Activated naive CD4-positive, alpha-beta T cell treated with anti-CD3 and anti-CD28 coated beads, Interleukin-2, amount 50 U/mL, for 24 hours (primary cell): ENCODE results near the gene GAGE12C.
"Not testable (repeated sequence)": the region's sequence is repeated elsewhere in the genome, so short reads cannot be mapped to it uniquely, and the experiment has no call there.

Experiments
- H3K27ac Mint-ChIP-seq: one replicate; pipeline ENCODE4 v1.8.0; 2021; ENCODE audit warnings: mild to moderate bottlenecking, mixed read lengths
- H3K27me3 Mint-ChIP-seq: one replicate; pipeline ENCODE4 v1.8.0; 2021; ENCODE audit warnings: mixed read lengths
- H3K36me3 Mint-ChIP-seq: one replicate; pipeline ENCODE4 v1.8.0; 2021; ENCODE audit warnings: mixed read lengths
- H3K4me1 Mint-ChIP-seq: one replicate; pipeline ENCODE4 v1.8.0; 2021; ENCODE audit warnings: mixed read lengths
- H3K4me3 Mint-ChIP-seq: one replicate; pipeline ENCODE4 v1.8.0; 2021; ENCODE audit warnings: mild to moderate bottlenecking, mixed read lengths
- H3K9me3 Mint-ChIP-seq: one replicate; pipeline ENCODE4 v1.8.0; 2021; ENCODE audit warnings: mixed read lengths

The GAGE12C gene, protein sequence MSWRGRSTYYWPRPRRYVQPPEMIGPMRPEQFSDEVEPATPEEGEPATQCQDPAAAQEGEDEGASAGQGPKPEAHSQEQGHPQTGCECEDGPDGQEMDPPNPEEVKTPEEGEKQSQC

DNA sequence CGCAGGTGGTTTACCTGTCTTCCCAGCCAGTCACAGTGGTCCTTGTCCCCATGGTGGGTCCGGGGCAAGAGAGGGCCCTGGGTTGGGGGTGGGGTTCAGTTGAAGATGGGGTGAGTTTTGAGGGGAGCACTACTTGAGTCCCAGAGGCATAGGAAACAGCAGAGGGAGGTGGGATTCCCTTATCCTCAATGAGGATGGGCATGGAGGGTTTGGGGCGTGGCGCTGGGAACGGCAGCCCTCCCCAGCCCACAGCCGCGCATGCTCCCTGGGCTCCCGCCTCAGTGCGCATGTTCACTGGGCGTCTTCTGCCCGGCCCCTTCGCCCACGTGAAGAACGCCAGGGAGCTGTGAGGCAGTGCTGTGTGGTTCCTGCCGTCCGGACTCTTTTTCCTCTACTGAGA lies at the start of gene GAGE12C:
Gene GAGE12C, plus strand, starts transcription at position 301 of the 400 bp plus-strand sequence. CDS start 1,155 bp downstream, outside the sequence.
- not testable (repeated sequence) for H3K36me3 Mint-ChIP-seq, H3K4me3 Mint-ChIP-seq, H3K4me1 Mint-ChIP-seq, H3K27me3 Mint-ChIP-seq, H3K27ac Mint-ChIP-seq, H3K9me3 Mint-ChIP-seq

DNA sequence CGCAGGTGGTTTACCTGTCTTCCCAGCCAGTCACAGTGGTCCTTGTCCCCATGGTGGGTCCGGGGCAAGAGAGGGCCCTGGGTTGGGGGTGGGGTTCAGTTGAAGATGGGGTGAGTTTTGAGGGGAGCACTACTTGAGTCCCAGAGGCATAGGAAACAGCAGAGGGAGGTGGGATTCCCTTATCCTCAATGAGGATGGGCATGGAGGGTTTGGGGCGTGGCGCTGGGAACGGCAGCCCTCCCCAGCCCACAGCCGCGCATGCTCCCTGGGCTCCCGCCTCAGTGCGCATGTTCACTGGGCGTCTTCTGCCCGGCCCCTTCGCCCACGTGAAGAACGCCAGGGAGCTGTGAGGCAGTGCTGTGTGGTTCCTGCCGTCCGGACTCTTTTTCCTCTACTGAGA lies 9.5 kb downstream of the GAGE12C start, which contains the start of gene GAGE12D:
Gene GAGE12D, plus strand, starts transcription at position 301 of the 400 bp plus-strand sequence. CDS start 1,155 bp downstream, outside the sequence.
- not testable (repeated sequence) for H3K4me1 Mint-ChIP-seq, H3K27me3 Mint-ChIP-seq, H3K9me3 Mint-ChIP-seq, H3K4me3 Mint-ChIP-seq, H3K27ac Mint-ChIP-seq, H3K36me3 Mint-ChIP-seq

DNA sequence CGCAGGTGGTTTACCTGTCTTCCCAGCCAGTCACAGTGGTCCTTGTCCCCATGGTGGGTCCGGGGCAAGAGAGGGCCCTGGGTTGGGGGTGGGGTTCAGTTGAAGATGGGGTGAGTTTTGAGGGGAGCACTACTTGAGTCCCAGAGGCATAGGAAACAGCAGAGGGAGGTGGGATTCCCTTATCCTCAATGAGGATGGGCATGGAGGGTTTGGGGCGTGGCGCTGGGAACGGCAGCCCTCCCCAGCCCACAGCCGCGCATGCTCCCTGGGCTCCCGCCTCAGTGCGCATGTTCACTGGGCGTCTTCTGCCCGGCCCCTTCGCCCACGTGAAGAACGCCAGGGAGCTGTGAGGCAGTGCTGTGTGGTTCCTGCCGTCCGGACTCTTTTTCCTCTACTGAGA lies 19.0 kb downstream of the GAGE12C start, which contains the start of gene GAGE12E:
Gene GAGE12E, plus strand, starts transcription at position 301 of the 400 bp plus-strand sequence. CDS start 1,155 bp downstream, outside the sequence.
- H3K9me3 Mint-ChIP-seq, H3K4me1 Mint-ChIP-seq, H3K27me3 Mint-ChIP-seq, H3K4me3 Mint-ChIP-seq, H3K27ac Mint-ChIP-seq, H3K36me3 Mint-ChIP-seq: not testable (repeated sequence)

DNA sequence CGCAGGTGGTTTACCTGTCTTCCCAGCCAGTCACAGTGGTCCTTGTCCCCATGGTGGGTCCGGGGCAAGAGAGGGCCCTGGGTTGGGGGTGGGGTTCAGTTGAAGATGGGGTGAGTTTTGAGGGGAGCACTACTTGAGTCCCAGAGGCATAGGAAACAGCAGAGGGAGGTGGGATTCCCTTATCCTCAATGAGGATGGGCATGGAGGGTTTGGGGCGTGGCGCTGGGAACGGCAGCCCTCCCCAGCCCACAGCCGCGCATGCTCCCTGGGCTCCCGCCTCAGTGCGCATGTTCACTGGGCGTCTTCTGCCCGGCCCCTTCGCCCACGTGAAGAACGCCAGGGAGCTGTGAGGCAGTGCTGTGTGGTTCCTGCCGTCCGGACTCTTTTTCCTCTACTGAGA lies 28.6 kb downstream of the GAGE12C start, which contains the start of gene GAGE12F:
Gene GAGE12F, plus strand, starts transcription at position 301 of the 400 bp plus-strand sequence. CDS start 1,155 bp downstream, outside the sequence.
- H3K9me3 Mint-ChIP-seq, H3K27me3 Mint-ChIP-seq, H3K36me3 Mint-ChIP-seq, H3K4me3 Mint-ChIP-seq, H3K4me1 Mint-ChIP-seq, H3K27ac Mint-ChIP-seq: not testable (repeated sequence)

DNA sequence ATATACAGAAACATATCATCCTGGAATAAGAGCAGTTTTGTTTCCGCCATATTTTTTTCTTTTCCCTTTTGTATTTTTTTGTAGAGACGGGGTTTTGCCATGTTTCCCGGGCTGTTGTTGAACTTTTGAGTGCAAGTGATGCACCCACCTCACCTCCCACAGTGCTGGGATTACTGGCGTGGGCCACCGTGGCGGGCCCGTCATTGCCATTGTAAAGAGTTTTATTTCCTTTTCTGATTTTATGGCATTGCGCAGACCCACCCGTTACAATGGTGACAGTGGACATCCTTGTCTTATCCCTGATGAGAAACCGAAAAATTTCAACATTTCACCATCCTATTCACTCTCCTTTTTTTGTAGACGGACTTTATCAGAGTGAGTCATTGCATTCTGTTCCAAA lies 36.8 kb downstream of the GAGE12C start:
- H3K27me3 Mint-ChIP-seq, H3K4me3 Mint-ChIP-seq, H3K27ac Mint-ChIP-seq, H3K36me3 Mint-ChIP-seq, H3K9me3 Mint-ChIP-seq, H3K4me1 Mint-ChIP-seq: not testable (repeated sequence)

DNA sequence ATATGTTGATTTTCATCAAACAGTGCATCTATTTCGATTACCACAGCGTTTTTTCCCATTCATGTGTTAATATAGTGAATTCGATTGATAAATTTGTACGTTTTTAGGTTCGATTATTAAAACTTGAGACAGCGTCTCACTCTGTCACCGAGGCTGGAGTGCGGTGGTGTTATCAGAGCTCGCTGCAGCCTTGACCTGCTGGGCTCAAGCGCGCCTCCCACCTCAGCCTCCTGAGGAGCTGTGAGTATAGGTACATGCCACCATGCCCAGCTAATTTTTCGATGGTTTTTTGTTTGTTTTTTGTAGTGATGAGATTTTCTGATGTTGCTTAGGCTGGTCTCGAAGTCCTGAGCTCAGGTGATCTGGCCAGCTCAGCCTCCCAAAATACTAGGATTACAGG lies 37.2 kb downstream of the GAGE12C start:
- not testable (repeated sequence) for H3K9me3 Mint-ChIP-seq, H3K4me1 Mint-ChIP-seq, H3K36me3 Mint-ChIP-seq, H3K27ac Mint-ChIP-seq, H3K27me3 Mint-ChIP-seq, H3K4me3 Mint-ChIP-seq

DNA sequence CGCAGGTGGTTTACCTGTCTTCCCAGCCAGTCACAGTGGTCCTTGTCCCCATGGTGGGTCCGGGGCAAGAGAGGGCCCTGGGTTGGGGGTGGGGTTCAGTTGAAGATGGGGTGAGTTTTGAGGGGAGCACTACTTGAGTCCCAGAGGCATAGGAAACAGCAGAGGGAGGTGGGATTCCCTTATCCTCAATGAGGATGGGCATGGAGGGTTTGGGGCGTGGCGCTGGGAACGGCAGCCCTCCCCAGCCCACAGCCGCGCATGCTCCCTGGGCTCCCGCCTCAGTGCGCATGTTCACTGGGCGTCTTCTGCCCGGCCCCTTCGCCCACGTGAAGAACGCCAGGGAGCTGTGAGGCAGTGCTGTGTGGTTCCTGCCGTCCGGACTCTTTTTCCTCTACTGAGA lies 38.1 kb downstream of the GAGE12C start, which contains the start of gene GAGE12G:
Gene GAGE12G, plus strand, starts transcription at position 301 of the 400 bp plus-strand sequence. CDS start 1,155 bp downstream, outside the sequence.
- H3K36me3 Mint-ChIP-seq, H3K27ac Mint-ChIP-seq, H3K9me3 Mint-ChIP-seq, H3K4me1 Mint-ChIP-seq, H3K4me3 Mint-ChIP-seq, H3K27me3 Mint-ChIP-seq: not testable (repeated sequence)

DNA sequence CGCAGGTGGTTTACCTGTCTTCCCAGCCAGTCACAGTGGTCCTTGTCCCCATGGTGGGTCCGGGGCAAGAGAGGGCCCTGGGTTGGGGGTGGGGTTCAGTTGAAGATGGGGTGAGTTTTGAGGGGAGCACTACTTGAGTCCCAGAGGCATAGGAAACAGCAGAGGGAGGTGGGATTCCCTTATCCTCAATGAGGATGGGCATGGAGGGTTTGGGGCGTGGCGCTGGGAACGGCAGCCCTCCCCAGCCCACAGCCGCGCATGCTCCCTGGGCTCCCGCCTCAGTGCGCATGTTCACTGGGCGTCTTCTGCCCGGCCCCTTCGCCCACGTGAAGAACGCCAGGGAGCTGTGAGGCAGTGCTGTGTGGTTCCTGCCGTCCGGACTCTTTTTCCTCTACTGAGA lies 47.7 kb downstream of the GAGE12C start, which contains the start of gene GAGE12H:
Gene GAGE12H, plus strand, starts transcription at position 301 of the 400 bp plus-strand sequence. CDS start 1,155 bp downstream, outside the sequence.
- H3K9me3 Mint-ChIP-seq, H3K27me3 Mint-ChIP-seq, H3K4me3 Mint-ChIP-seq, H3K36me3 Mint-ChIP-seq, H3K27ac Mint-ChIP-seq, H3K4me1 Mint-ChIP-seq: not testable (repeated sequence)
